H1 (cell line): ENCODE data around the gene RSF1.

ENCODE experiments used
- CTCF ChIP-seq, 3 experiments: IDR thresholded peaks; 1 replicate in 2 of 3; 2 replicates in 1 of 3; pipeline versions ENCODE4 v1.5.1 to v1.6.1; 2011; ENCODE audit warnings: low read length in 3 of 3, mild to moderate bottlenecking in 3 of 3, inconsistent platforms in 2 of 3, low read depth in 1 of 3, moderate library complexity in 1 of 3; ENCODE audit not compliant: insufficient read depth in 1 of 3; ENCODE audit errors: control extremely low read depth in 1 of 3
- E2F6 ChIP-seq: IDR thresholded peaks from 2 replicates; pipeline ENCODE4 v1.6.1; 2012; ENCODE audit warnings: inconsistent platforms
- GABPA ChIP-seq: IDR thresholded peaks from 2 replicates; pipeline ENCODE4 v1.6.1; 2011; ENCODE audit warnings: mild to moderate bottlenecking, low read length, moderate library complexity, borderline replicate concordance; ENCODE audit not compliant: insufficient read depth
- JUN ChIP-seq: IDR thresholded peaks from 2 replicates; pipeline ENCODE4 v1.6.1; 2011; ENCODE audit warnings: low read depth, mild to moderate bottlenecking, improper control_type of control experiment, low read length
- KDM1A ChIP-seq: fragments of 200-600, 300-600 bp; sonication (generic); IDR thresholded peaks from 2 replicates; pipeline ENCODE4 v1.7.1; 2016; ENCODE audit warnings: mild to moderate bottlenecking, low read length, borderline replicate concordance
- PHF8 ChIP-seq: fragments of 200-600 bp; sonication (generic); conservative IDR thresholded peaks from 2 replicates; pipeline ENCODE4 v1.7.1; 2012; ENCODE audit warnings: low read depth, mild to moderate bottlenecking, inconsistent platforms, low read length, moderate library complexity
- POLR2A ChIP-seq, 2 experiments: IDR thresholded peaks; 1 replicate in 1 of 2; 2 replicates in 1 of 2; pipeline ENCODE4 v1.6.1; 2011; ENCODE audit warnings: low read depth in 2 of 2, low read length in 2 of 2, mild to moderate bottlenecking in 2 of 2; ENCODE audit errors: control extremely low read depth in 1 of 2
- POLR2AphosphoS5 ChIP-seq: IDR thresholded peaks from 2 replicates; pipeline ENCODE4 v1.6.1; 2011; ENCODE audit warnings: low read depth, low read length
- RFX5 ChIP-seq: IDR thresholded peaks from 2 replicates; pipeline ENCODE4 v1.6.1; 2011; ENCODE audit warnings: low read depth, low read length, improper control_type of control experiment, borderline replicate concordance
- SAP30 ChIP-seq: fragments of 300-600 bp; sonication (generic); IDR thresholded peaks from 2 replicates; pipeline ENCODE4 v1.7.1; 2012; ENCODE audit warnings: low read length, moderate library complexity, mild to moderate bottlenecking, inconsistent platforms; ENCODE audit not compliant: insufficient read depth, insufficient replicate concordance
- SIX5 ChIP-seq: IDR thresholded peaks from 2 replicates; pipeline ENCODE4 v1.6.1; 2011; ENCODE audit warnings: mild to moderate bottlenecking, low read depth, low read length
- SRF ChIP-seq: IDR thresholded peaks from 2 replicates; pipeline ENCODE4 v1.6.1; 2011; ENCODE audit warnings: mild to moderate bottlenecking, low read depth, low read length, moderate library complexity
- SUZ12 ChIP-seq: fragments of 200-600 bp; sonication (generic); IDR thresholded peaks from 2 replicates; pipeline ENCODE4 v1.6.1; 2012; ENCODE audit warnings: mild to moderate bottlenecking, inconsistent platforms, low read length, moderate library complexity, mixed read lengths
- TEAD4 ChIP-seq: IDR thresholded peaks from 2 replicates; pipeline ENCODE4 v1.6.1; 2012; ENCODE audit warnings: low read depth, low read length, inconsistent platforms, mixed read lengths

GRCh38 chr11:77776455-77776854 is 44.1 kb downstream of the RSF1 start:
- no peak for TF ChIP-seq CTCF (IDR thresholded peaks at IDR 0.05; ENCODE audit: control extremely low read depth in 1 of 3, insufficient read depth in 1 of 3, low read depth in 1 of 3, low read length in 3 of 3)
- TF ChIP-seq RFX5 = no peak
- no peak for TF ChIP-seq E2F6
- TF ChIP-seq SRF = no peak
- TF ChIP-seq KDM1A = no peak
- TF ChIP-seq POLR2A (IDR thresholded peaks at IDR 0.05; ENCODE audit: control extremely low read depth in 1 of 2, low read depth in 2 of 2, low read length in 2 of 2) = no peak
- TF ChIP-seq SIX5 = no peak
- no peak for TF ChIP-seq PHF8
- no peak for TF ChIP-seq POLR2AphosphoS5
- no peak for TF ChIP-seq JUN
- no peak for TF ChIP-seq SAP30
- TF ChIP-seq TEAD4 = no peak
- TF ChIP-seq SUZ12 = no peak
- TF ChIP-seq GABPA = no peak
